Lower leg skin (tissue), 3 donors: ENCODE measurements around the gene MCF2L2.

Source experiments
- CTCF ChIP-seq, 3 donors: fragments of 450-650 bp; IDR thresholded peaks; one replicate each; pipeline ENCODE4 v1.5.1; 2016; ENCODE audit warnings: antibody characterized with exemption in 3 of 3, mild to moderate bottlenecking in 3 of 3, moderate library complexity in 2 of 3
- POLR2A ChIP-seq, 2 donors: fragments of 450-650 bp; IDR thresholded peaks; one replicate each; pipeline ENCODE4 v1.6.1; 2016 to 2017; ENCODE audit warnings: antibody characterized with exemption in 2 of 2, mild to moderate bottlenecking in 1 of 2, moderate library complexity in 1 of 2

DNA sequence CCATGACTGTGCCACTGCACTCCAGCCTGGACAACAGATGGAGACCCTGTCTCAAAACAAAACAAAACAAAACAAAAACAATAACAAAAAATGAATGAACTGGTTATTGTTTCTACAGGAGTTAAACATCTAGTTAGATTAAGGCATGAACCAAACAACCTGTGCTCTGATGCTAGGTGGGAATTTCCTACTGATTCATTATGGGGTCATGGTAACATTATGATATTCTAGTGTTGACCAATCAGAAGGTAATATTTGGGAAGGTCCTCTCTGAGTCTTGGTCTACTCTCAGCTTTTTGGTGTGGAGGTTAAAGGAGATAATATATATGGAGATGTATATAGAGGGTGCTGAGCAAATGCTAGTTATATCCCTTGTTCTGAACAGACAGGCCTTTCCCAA is 37.6 kb downstream of the MCF2L2 start:
- no peak for TF ChIP-seq CTCF (IDR thresholded peaks at IDR 0.05)
- no peak for TF ChIP-seq POLR2A (IDR thresholded peaks at IDR 0.05)
